ENCODE measurements around the gene ANKIB1. TPM values are rescaled to one million over a fixed set of nuclear protein-coding genes. Genes with fewer than 3 reads are reported as not detected.

Gene ANKIB1
- total and polyA plus RNA-seq, 9 of the 15 experiments (the other 6 are each of a cell fraction or from before 2014, with no cell fraction given): 5.9 to 25.2 (median 16.1) TPM

DNA sequence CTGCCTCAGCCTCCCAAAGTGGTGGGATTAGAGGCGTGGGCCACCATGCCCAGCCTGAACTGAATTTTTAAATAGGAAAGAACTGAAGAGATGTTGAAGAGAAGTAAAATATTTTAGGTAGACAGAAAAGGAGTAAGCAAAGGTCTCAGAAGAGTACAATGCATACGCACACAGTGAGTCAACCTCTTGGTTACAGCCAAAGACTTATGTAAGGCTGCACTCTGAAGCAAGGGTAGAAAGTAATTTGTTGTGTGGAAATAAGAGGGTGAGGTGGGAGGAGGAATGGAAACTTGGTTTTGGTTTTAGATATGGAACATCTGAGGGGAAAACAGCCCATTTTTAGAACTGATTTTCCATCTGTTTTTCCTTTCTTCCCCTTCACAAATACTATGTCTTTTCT, 17.7 kb upstream of the ANKIB1 start:
- no peaks in the 10 kb centered on the region for H3K27me3 ChIP-seq (ENCODE audit: control insufficient read depth in 2 of 2, insufficient read depth in 2 of 2, low read length in 2 of 2)
- no peak overlapping the region for H3K9ac ChIP-seq (ENCODE audit: insufficient read depth in 1 of 2, low read depth in 2 of 2, low read length in 2 of 2)
- in situ Hi-C loops (cut with MboI) (no loop called here), intact Hi-C loops (cut with micrococcal nuclease) (no loop called here)
- no peak for FAIRE-seq
- peaks cover 82% of the 10 kb centered on the region for H3K36me3 ChIP-seq (ENCODE audit: control insufficient read depth, insufficient read depth, low read length)
- H2AFZ ChIP-seq (ENCODE audit: low read depth, low read length): no peak overlapping the region
- no peaks in the 10 kb centered on the region for H4K20me1 ChIP-seq (replicated peaks; ENCODE audit: control insufficient read depth, insufficient read depth, low read length)
- ATAC-seq: no peak
- no peak overlapping the region for H3K27ac ChIP-seq (ENCODE audit: extremely low read depth, low read depth, low read length)
- H3K4me2 ChIP-seq (ENCODE audit: insufficient read depth, low read length): no peak overlapping the region
- no peaks in the 10 kb centered on the region for H3K9me1 ChIP-seq (ENCODE audit: control insufficient read depth, insufficient read depth, low read length)
- ChIA-PET CTCF (ENCODE audit: low intra/inter-chr PET ratio) (no interaction called here), POLR2A (interaction anchor here (1.1 kb wide), 1 partner anchor 14 kb away, joined by 4 read pairs; no protein-coding TSS in a partner anchor)
- no peaks in the 10 kb centered on the region for H3K9me3 ChIP-seq (replicated peaks; ENCODE audit: control insufficient read depth, insufficient read depth, low read depth, low read length)
- no peak for DNase-seq (ENCODE audit: extremely low read depth in 1 of 4, low spot score in 3 of 4)
- WGBS (ENCODE audit: insufficient coverage, low coverage, missing lambda C conversion rate): 96% methylated on average over 2 of the region's 2 CpGs
- no peak overlapping the region for H3K4me3 ChIP-seq
- TF ChIP-seq, protein P1, sequence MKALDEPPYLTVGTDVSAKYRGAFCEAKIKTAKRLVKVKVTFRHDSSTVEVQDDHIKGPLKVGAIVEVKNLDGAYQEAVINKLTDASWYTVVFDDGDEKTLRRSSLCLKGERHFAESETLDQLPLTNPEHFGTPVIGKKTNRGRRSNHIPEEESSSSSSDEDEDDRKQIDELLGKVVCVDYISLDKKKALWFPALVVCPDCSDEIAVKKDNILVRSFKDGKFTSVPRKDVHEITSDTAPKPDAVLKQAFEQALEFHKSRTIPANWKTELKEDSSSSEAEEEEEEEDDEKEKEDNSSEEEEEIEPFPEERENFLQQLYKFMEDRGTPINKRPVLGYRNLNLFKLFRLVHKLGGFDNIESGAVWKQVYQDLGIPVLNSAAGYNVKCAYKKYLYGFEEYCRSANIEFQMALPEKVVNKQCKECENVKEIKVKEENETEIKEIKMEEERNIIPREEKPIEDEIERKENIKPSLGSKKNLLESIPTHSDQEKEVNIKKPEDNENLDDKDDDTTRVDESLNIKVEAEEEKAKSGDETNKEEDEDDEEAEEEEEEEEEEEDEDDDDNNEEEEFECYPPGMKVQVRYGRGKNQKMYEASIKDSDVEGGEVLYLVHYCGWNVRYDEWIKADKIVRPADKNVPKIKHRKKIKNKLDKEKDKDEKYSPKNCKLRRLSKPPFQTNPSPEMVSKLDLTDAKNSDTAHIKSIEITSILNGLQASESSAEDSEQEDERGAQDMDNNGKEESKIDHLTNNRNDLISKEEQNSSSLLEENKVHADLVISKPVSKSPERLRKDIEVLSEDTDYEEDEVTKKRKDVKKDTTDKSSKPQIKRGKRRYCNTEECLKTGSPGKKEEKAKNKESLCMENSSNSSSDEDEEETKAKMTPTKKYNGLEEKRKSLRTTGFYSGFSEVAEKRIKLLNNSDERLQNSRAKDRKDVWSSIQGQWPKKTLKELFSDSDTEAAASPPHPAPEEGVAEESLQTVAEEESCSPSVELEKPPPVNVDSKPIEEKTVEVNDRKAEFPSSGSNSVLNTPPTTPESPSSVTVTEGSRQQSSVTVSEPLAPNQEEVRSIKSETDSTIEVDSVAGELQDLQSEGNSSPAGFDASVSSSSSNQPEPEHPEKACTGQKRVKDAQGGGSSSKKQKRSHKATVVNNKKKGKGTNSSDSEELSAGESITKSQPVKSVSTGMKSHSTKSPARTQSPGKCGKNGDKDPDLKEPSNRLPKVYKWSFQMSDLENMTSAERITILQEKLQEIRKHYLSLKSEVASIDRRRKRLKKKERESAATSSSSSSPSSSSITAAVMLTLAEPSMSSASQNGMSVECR (CRISPR knock-in tag; IDR thresholded peaks at IDR 0.05): no peak
- TF ChIP-seq ZNF124 (CRISPR knock-in tag; IDR thresholded peaks at IDR 0.05) (no peak), E2F3 (CRISPR knock-in tag; IDR thresholded peaks at IDR 0.05) (no peak), THRAP3 (IDR thresholded peaks at IDR 0.05; ENCODE audit: borderline replicate concordance) (no peak), SUPT5H (IDR thresholded peaks at IDR 0.05) (peak; percentile 20; the same call in 1 of the 2 replicates), ZC3H8 (IDR thresholded peaks at IDR 0.05) (no peak), POU5F1 (IDR thresholded peaks at IDR 0.05; ENCODE audit: borderline replicate concordance, low read depth, low read length, partially characterized antibody) (no peak)
- TF ChIP-seq, protein P2, sequence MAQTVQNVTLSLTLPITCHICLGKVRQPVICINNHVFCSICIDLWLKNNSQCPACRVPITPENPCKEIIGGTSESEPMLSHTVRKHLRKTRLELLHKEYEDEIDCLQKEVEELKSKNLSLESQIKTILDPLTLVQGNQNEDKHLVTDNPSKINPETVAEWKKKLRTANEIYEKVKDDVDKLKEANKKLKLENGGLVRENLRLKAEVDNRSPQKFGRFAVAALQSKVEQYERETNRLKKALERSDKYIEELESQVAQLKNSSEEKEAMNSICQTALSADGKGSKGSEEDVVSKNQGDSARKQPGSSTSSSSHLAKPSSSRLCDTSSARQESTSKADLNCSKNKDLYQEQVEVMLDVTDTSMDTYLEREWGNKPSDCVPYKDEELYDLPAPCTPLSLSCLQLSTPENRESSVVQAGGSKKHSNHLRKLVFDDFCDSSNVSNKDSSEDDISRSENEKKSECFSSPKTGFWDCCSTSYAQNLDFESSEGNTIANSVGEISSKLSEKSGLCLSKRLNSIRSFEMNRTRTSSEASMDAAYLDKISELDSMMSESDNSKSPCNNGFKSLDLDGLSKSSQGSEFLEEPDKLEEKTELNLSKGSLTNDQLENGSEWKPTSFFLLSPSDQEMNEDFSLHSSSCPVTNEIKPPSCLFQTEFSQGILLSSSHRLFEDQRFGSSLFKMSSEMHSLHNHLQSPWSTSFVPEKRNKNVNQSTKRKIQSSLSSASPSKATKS (CRISPR knock-in tag; IDR thresholded peaks at IDR 0.05): no peak
- TF ChIP-seq, protein P3, sequence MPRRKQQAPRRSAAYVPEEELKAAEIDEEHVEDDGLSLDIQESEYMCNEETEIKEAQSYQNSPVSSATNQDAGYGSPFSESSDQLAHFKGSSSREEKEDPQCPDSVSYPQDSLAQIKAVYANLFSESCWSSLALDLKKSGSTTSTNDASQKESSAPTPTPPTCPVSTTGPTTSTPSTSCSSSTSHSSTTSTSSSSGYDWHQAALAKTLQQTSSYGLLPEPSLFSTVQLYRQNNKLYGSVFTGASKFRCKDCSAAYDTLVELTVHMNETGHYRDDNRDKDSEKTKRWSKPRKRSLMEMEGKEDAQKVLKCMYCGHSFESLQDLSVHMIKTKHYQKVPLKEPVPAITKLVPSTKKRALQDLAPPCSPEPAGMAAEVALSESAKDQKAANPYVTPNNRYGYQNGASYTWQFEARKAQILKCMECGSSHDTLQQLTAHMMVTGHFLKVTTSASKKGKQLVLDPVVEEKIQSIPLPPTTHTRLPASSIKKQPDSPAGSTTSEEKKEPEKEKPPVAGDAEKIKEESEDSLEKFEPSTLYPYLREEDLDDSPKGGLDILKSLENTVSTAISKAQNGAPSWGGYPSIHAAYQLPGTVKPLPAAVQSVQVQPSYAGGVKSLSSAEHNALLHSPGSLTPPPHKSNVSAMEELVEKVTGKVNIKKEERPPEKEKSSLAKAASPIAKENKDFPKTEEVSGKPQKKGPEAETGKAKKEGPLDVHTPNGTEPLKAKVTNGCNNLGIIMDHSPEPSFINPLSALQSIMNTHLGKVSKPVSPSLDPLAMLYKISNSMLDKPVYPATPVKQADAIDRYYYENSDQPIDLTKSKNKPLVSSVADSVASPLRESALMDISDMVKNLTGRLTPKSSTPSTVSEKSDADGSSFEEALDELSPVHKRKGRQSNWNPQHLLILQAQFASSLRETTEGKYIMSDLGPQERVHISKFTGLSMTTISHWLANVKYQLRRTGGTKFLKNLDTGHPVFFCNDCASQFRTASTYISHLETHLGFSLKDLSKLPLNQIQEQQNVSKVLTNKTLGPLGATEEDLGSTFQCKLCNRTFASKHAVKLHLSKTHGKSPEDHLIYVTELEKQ (CRISPR knock-in tag; IDR thresholded peaks at IDR 0.05): no peak
- no peaks in the 10 kb centered on the region for H3K4me1 ChIP-seq (replicated peaks in 1 of 2; ENCODE audit: control insufficient read depth in 2 of 2, insufficient read depth in 2 of 2, low read length in 2 of 2)
- H3K79me2 ChIP-seq (ENCODE audit: control insufficient read depth, insufficient read depth, low read length): no peaks in the 10 kb centered on the region
- no TSS peak for BruUV-seq (replicated peaks)

Measured in K562 (cell line).